ENCODE data around the gene CAPZA1. TPM values are rescaled to one million over a fixed set of nuclear protein-coding genes. Genes with fewer than 3 reads are reported as not detected.

The CAPZA1 gene
- total and polyA plus RNA-seq, 2 of the 8 experiments (the other 6 are each of a cell fraction or from before 2014, with no cell fraction given) = 48.9 to 107 TPM

DNA sequence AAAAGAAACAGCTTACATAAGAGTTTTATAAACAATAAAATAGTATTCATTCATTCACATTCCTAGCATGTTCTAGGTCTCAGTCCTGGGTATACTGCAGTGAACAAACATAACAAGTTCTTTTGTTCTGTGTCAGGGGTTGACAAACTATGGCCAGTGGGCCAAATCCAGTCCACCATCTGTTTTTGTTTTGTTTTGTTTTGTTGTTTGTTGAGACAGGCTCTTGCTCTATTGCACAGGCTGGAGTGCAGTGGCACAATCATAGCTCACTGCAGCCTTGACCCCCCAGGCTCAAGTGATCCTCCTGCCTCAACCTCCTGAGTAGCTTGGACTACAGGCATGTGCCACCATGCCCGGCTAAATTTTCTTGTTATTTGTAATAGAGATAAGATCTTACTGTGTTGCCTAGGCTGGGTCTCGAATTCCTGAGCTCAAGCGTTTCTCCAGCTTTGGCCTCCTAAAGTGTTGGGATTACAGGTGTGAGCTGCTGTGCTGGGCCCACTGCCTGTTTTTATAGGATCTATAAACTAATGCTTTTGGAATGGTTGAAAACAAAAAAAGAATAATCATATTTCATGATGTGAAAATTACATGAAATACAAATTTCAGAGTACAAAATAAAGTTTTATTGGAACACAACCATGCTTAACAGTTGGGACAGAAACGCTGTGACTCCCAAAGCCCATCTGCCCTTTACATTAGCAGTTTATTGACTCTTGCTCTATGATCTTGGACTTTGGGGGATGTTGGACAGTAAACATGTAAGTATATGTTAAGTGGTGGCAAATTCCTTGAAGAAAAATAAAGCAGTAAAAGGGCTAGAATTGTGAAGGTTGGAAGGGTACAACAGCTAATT, 17.9 kb downstream of the CAPZA1 start:
- Histone ChIP-seq H4K20me1 (replicated peaks in 1 of 2; ENCODE audit: control insufficient read depth in 1 of 2, insufficient read depth in 2 of 2, low read length in 2 of 2) (peaks cover 3 to 7% of the 10 kb centered on the region in 2 experiments), H3K27me3 (replicated peaks in 1 of 4; ENCODE audit: control insufficient read depth in 3 of 4, extremely low read depth in 1 of 4, insufficient read depth in 3 of 4, low read length in 3 of 4) (no peaks in the 10 kb centered on the region)
- TF ChIP-seq EZH2 (IDR thresholded peaks at IDR 0.05; ENCODE audit: low read depth, low read length, severe bottlenecking) = no peak
- no peak for TF ChIP-seq SIX5 (IDR thresholded peaks at IDR 0.05; ENCODE audit: low read depth, low read length)
- no peak for TF ChIP-seq NRF1 (IDR thresholded peaks at IDR 0.05; ENCODE audit: low read depth, low read length)
- no peak for TF ChIP-seq TAF1 (IDR thresholded peaks at IDR 0.05; ENCODE audit: low read depth, low read length)
- no peak for TF ChIP-seq BRCA1 (IDR thresholded peaks at IDR 0.05; ENCODE audit: low read depth, low read length)
- no peak for TF ChIP-seq MAFK (IDR thresholded peaks at IDR 0.05; ENCODE audit: low read depth, low read length)
- no peak for TF ChIP-seq ASH2L (IDR thresholded peaks at IDR 0.05; ENCODE audit: low read length)
- no peak for TF ChIP-seq HDAC2 (IDR thresholded peaks at IDR 0.05; ENCODE audit: borderline replicate concordance in 1 of 2, low read depth in 2 of 2, low read length in 2 of 2)
- TF ChIP-seq RNF2 (IDR thresholded peaks at IDR 0.05; ENCODE audit: borderline replicate concordance, low read depth, low read length, missing control alignments, poor library complexity, severe bottlenecking) = no peak
- TF ChIP-seq GTF2F1 (IDR thresholded peaks at IDR 0.05; ENCODE audit: borderline replicate concordance, low read depth, low read length) = no peak
- no peak for TF ChIP-seq POU5F1 (IDR thresholded peaks at IDR 0.05; ENCODE audit: low read depth, low read length)

More for the DNA sequence above, 17.9 kb downstream of the CAPZA1 start:
- Histone ChIP-seq H4K5ac (ENCODE audit: insufficient read length, low read depth, low read length) (no peak overlapping the region), H2BK5ac (ENCODE audit: low read depth, low read length) (no peak overlapping the region), H3K14ac (ENCODE audit: insufficient read length) (no peak overlapping the region), H3K9ac (replicated peaks in 1 of 4; ENCODE audit: extremely low read depth in 1 of 4, low read depth in 3 of 4, low read length in 3 of 4) (no peak overlapping the region), H2BK15ac (ENCODE audit: low read length) (no peak overlapping the region), H3K79me1 (ENCODE audit: low read depth, low read length) (no peaks in the 10 kb centered on the region), H2BK20ac (ENCODE audit: low read length) (no peak overlapping the region), H3K36me3 (ENCODE audit: control insufficient read depth in 2 of 4, insufficient read depth in 4 of 4, low read length in 3 of 4) (peaks cover 0 to 4% (median 0%) of the 10 kb centered on the region in 4 experiments; a peak in 2 of 8 replicates), H3K4ac (replicated peaks; ENCODE audit: insufficient read length, low read depth, low read length) (no peak overlapping the region), H3K9me3 (ENCODE audit: insufficient read depth in 2 of 2, low read depth in 1 of 2, low read length in 1 of 2) (no peaks in the 10 kb centered on the region), H3K23ac (ENCODE audit: insufficient read length) (no peak overlapping the region), H2AFZ (ENCODE audit: low read length) (no peak overlapping the region), H3K23me2 (ENCODE audit: low read depth, low read length) (no peaks in the 10 kb centered on the region), H4K91ac (replicated peaks; ENCODE audit: insufficient read length, low read length) (no peak overlapping the region), H3K4me1 (replicated peaks in 1 of 4; ENCODE audit: control insufficient read depth in 3 of 4, insufficient read depth in 4 of 4, low read length in 3 of 4) (no peaks in the 10 kb centered on the region), H3K79me2 (ENCODE audit: control insufficient read depth in 1 of 2, insufficient read depth in 2 of 2, low read length in 2 of 2) (peaks cover 5 to 80% of the 10 kb centered on the region in 2 experiments; a peak in 3 of 4 replicates), H3K56ac (replicated peaks; ENCODE audit: insufficient read length, low read depth, low read length) (no peak overlapping the region), H3K18ac (ENCODE audit: extremely low read depth, low read length) (no peak overlapping the region), H3K27ac (ENCODE audit: low read depth, low read length) (no peak overlapping the region), H2AK5ac (ENCODE audit: low read depth, low read length) (no peak overlapping the region), H2BK120ac (replicated peaks; ENCODE audit: low read depth, low read length) (no peak overlapping the region), H2BK12ac (ENCODE audit: low read depth, low read length) (no peak overlapping the region), H4K8ac (ENCODE audit: extremely low read depth, insufficient read depth, low read length) (no peak overlapping the region), H3K4me3 (ENCODE audit: extremely low read depth in 1 of 4, insufficient read depth in 2 of 4, low read depth in 3 of 4, low read length in 4 of 4) (no peak overlapping the region), H3K4me2 (ENCODE audit: insufficient read depth in 1 of 2, low read depth in 2 of 2, low read length in 2 of 2) (no peak overlapping the region)
- ChIA-PET POLR2A (ENCODE audit: partially characterized antibody) (interaction anchor here (1.3 to 1.5 kb wide), 3 partner anchors 8 to 37 kb away, joined by 3 to 5 read pairs (median 3); partner anchors contain the start of genes MOV10 and ST7L), CTCF (ENCODE audit: partially characterized antibody) (interaction anchor here (0.9 to 1.9 kb wide), 4 partner anchors 10 to 96 kb away, joined by 3 to 5 read pairs (median 4); partner anchors contain the start of genes CAPZA1 and ST7L)
- no peak for DNase-seq (ENCODE audit: low read depth in 1 of 2, low spot score in 2 of 2)
- 94% methylated on average over 4 of the region's 4 CpGs; no CpG with 5 or more reads in 1 of the 2 experiments for WGBS, 2 experiments (ENCODE audit: extremely low coverage in 1 of 2, insufficient coverage in 1 of 2, insufficient read length in 1 of 2, insufficient replicate concordance in 2 of 2, low coverage in 1 of 2, low lambda C conversion rate in 2 of 2, missing lambda C conversion rate in 1 of 2)
- FAIRE-seq = no peak
